H1 (cell line): ENCODE data around the gene GYS2. TPM values are rescaled to one million over a fixed set of nuclear protein-coding genes. Genes with fewer than 3 reads are reported as not detected.

ENCODE experiments used
- CEBPB ChIP-seq: IDR thresholded peaks from 2 replicates; pipeline ENCODE4 v1.6.1; 2012; ENCODE audit warnings: low read depth, low read length
- GTF2F1 ChIP-seq: IDR thresholded peaks from 2 replicates; pipeline ENCODE4 v1.6.1; 2012; ENCODE audit warnings: low read depth, low read length, improper control_type of control experiment, borderline replicate concordance
- JUN ChIP-seq: IDR thresholded peaks from 2 replicates; pipeline ENCODE4 v1.6.1; 2011; ENCODE audit warnings: low read depth, mild to moderate bottlenecking, improper control_type of control experiment, low read length
- SRF ChIP-seq: IDR thresholded peaks from 2 replicates; pipeline ENCODE4 v1.6.1; 2011; ENCODE audit warnings: mild to moderate bottlenecking, low read depth, low read length, moderate library complexity
- TAF1 ChIP-seq: IDR thresholded peaks from 2 replicates; pipeline ENCODE4 v1.6.1; 2011; ENCODE audit warnings: mild to moderate bottlenecking, low read depth, low read length
- TBP ChIP-seq: IDR thresholded peaks from 2 replicates; pipeline ENCODE4 v1.6.1; 2011; ENCODE audit warnings: low read depth, low read length, improper control_type of control experiment
- TCF12 ChIP-seq: IDR thresholded peaks from 2 replicates; pipeline ENCODE4 v1.6.1; 2011; ENCODE audit warnings: low read depth, mild to moderate bottlenecking, low read length
- YY1 ChIP-seq: IDR thresholded peaks from 2 replicates; pipeline ENCODE4 v1.6.1; 2011; ENCODE audit warnings: low read depth, mild to moderate bottlenecking, low read length
- polyA plus RNA-seq, 7 experiments: library from polyadenylated mRNA; depleted of rRNA in 3 of 7; stranded (reverse) in 5 of 7; unstranded in 2 of 7; fragments of >200 nt in 5 of 7; fragments of 200-250 nt in 2 of 7; gene quantifications; 1 replicate in 5 of 7; 2 replicates in 1 of 7; 4 replicates in 1 of 7; pipeline versions ENCODE4 v1.2.1 to v1.2.3, GENCODE V29; 2011 to 2013; ENCODE audit warnings: missing spikeins in 2 of 7, mixed read lengths in 2 of 7
- total RNA-seq: library from RNA; stranded (reverse); fragmentation: NEBNext Ultra II Directional; extraction: Animal tissue kit (Norgen Biotek cat#: 25700); gene quantifications from 2 replicates; pipeline ENCODE4 v1.2.1, GENCODE V29; 2021

The GYS2 gene
- total and polyA plus RNA-seq, 2 of the 8 experiments (the other 6 are each of a cell fraction or from before 2014, with no cell fraction given), result not detected

DNA sequence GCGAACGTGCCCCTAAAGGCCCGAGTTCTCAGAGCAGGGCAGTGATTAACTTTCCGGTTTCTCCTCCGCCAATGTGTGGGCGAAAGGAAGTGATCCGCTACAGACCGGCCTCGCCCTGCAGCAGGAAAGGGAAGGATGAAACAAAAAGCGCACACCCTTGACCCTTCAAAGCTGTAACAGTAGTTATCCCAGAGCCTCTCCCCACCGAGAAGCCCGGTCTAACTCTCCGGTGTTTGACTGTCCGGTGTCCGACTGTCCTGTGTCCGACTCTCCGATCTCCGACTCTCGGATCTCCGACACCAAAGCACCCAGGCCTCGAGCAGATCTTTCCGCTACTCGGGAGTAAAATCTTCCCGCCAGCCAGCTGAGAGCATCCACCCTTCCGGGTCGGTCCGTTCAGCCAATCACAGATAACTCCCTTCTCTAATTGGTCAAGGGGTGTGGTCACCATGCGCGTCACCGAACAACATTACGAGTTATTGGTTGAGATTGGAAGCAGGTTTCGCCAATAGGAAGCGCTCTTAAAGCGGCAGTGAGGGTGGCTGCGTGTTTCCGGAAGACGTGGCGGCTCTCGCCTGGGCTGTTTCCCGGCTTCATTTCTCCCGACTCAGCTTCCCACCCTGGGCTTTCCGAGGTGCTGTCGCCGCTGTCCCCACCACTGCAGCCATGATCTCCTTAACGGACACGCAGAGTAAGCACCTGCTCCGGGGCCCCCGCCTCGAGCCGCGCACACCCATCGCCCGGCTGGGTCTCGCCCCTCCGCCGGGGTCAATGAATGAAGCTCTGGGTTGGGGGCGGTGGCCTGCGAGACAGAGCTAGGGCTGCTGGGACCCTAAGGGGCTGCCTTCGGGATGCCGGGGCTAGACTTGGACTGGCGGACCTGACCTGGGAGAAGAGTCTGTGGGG is 103.1 kb downstream of the GYS2 start, which contains the start of the genes GOLT1B and RECQL (continued):
- TF ChIP-seq YY1 (no peak), TCF12 (no peak), TAF1 (peak; percentile 86), GTF2F1 (no peak; the same call in 1 of the 2 replicates), SRF (no peak), JUN (no peak), TBP (peak; percentile 79), CEBPB (no peak)
